Choroid plexus epithelial cell (primary cell): ENCODE measurements around the gene CRELD1.

ENCODE experiments used
- DNase-seq: peaks from one replicate; pipeline ENCODE4 v3.0.0-alpha.2; 2010; ENCODE audit warnings: low read depth
- H3K4me3 ChIP-seq: 2 replicates; pipeline ENCODE4 v1.5.1; 2011; ENCODE audit warnings: low read depth, mild to moderate bottlenecking, control low read depth, low read length, moderate library complexity
- CTCF ChIP-seq: conservative IDR thresholded peaks from 2 replicates; pipeline ENCODE4 v1.5.1; 2011; ENCODE audit warnings: low read depth, mild to moderate bottlenecking, control low read depth, inconsistent platforms, low read length, moderate library complexity

CRELD1 gene

GRCh38 chr3:9980251-9980650 is 46.6 kb downstream of the CRELD1 start:
- DNase-seq, result no peak
- TF ChIP-seq CTCF, result no peak
- H3K4me3 ChIP-seq, result no peak overlapping the region

- H3K4me3 ChIP-seq, result peak overlapping the region; percentile 97
- no peak for TF ChIP-seq CTCF
- DNase-seq, result no peak
These were observed 52.6 kb downstream of the CRELD1 start for GRCh38 chr3:9986230-9986725.

GRCh38 chr3:9994086-9994844 is 60.6 kb downstream of the CRELD1 start:
- peak overlapping the region; percentile 6 for H3K4me3 ChIP-seq
- no peak for TF ChIP-seq CTCF
- peak; percentile 79 for DNase-seq
